Measurements from ENCODE around the gene RARS1.

The RARS1 gene

DNA sequence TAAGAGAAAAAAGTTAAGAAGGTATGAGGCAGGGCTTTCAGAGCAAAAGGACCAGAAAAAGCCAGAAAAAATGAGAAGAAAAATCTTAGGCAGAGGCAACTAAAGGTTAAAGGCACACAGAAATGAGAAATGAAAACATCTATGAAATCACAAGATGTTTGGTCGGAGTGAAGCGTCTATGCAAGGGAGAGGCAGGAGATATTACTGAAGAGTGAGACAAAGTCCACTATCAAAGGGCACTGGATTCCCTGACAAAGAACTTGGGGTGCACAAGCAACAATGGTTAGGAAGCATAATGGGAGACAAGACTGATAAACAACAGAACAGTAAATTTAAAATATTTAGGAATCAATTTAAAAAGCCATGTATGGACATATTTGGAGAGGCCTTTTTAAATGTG, 76.0 kb downstream of the RARS1 start:
- no peak for DNase-seq

DNA sequence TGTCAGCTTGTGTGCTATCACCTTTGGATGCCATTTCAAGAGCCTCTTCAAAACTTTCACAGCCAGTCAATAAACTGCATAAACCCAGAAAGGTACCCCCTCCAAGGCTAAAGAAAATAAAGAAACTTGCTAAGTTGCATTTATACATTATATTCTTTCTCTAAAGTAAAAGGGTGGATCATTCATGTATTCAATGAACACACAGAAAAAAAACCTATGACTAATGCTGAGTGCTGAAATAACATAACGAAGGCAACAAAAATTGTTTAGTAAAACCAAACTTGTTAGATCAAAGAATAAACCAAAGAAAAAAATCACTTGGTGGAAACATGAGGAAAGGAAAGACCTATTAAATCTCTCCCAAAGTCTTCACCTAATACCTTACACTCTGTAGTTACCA, 77.7 kb downstream of the RARS1 start:
- no peak for DNase-seq

DNA sequence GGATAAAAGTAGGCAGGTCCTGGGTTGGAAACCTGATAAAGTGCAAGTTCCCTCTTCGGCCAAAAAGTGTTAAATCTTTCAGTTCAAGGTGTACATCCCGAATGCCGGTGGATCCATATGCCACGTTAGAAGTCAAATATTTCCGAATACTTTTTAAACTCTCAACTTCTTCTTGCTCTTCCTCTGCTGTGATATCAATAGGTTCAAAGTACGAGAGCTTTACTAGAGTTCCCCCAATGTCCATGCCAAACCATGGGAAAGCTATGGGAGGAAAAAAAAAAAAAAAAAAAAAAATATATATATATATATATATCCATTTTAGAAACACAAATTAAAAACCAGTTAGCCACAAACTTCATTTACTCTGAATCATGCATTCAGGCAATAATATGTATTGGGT, 82.5 kb downstream of the RARS1 start:
- no peak for DNase-seq
